CD8-positive, alpha-beta memory T cell (primary cell): ENCODE results near the gene ZNF770. TPM values are rescaled to one million over a fixed set of nuclear protein-coding genes. Genes with fewer than 3 reads are reported as not detected.

Experiments used
- CTCF ChIA-PET: fragments of 350-600 bp; sonication (Branson Sonifier 250); formaldehyde crosslinking; loops from one replicate; lab custom pipeline; 2021; ENCODE audit warnings: antibody characterized with exemption; lab: Charles Lee
- POLR2A ChIA-PET: fragments of 350-600 bp; sonication (Branson Sonifier 250); formaldehyde crosslinking; loops from one replicate; lab custom pipeline; 2021; ENCODE audit warnings: antibody characterized with exemption; lab: Charles Lee
- DNase-seq, 5 donors: peaks; one replicate each; pipeline versions ENCODE4 v3.0.0 to v3.0.0-alpha.2; 2020 to 2022; ENCODE audit warnings: mixed read lengths in 1 of 5
- H3K27ac ChIP-seq: one replicate; pipeline ENCODE4 v1.7.0; 2013; ENCODE audit warnings: low read depth, mild to moderate bottlenecking, low read length, moderate library complexity
- H3K27me3 ChIP-seq: 2 replicates; pipeline ENCODE4 v1.7.0; 2013; ENCODE audit warnings: low read length, mild to moderate bottlenecking; ENCODE audit not compliant: insufficient read depth, poor library complexity, severe bottlenecking
- H3K36me3 ChIP-seq: 2 replicates; pipeline ENCODE4 v1.7.0; 2013; ENCODE audit warnings: mild to moderate bottlenecking, low read length, moderate library complexity; ENCODE audit not compliant: insufficient read depth
- H3K4me1 ChIP-seq: 2 replicates; pipeline ENCODE4 v1.7.0; 2013; ENCODE audit warnings: mild to moderate bottlenecking, low read length, moderate library complexity; ENCODE audit not compliant: insufficient read depth
- H3K4me3 ChIP-seq: 2 replicates; pipeline ENCODE4 v1.7.0; 2013; ENCODE audit warnings: mild to moderate bottlenecking, low read length
- H3K9me3 ChIP-seq: 2 replicates; pipeline ENCODE4 v1.7.0; 2013; ENCODE audit warnings: mild to moderate bottlenecking, low read length
- H3K27ac Mint-ChIP-seq, 8 donors: one replicate each; pipeline ENCODE4 v1.8.0; 2020 to 2021; ENCODE audit warnings: mixed read lengths in 8 of 8, mild to moderate bottlenecking in 6 of 8, inconsistent platforms in 3 of 8, moderate library complexity in 3 of 8
- H3K27me3 Mint-ChIP-seq, 2 donors: one replicate each; pipeline ENCODE4 v1.8.0; 2020 to 2021; ENCODE audit warnings: mixed read lengths in 2 of 2, mild to moderate bottlenecking in 1 of 2, moderate library complexity in 1 of 2
- H3K36me3 Mint-ChIP-seq, 3 donors: one replicate each; pipeline ENCODE4 v1.8.0; 2020 to 2021; ENCODE audit warnings: mixed read lengths in 3 of 3, inconsistent platforms in 1 of 3, mild to moderate bottlenecking in 1 of 3
- H3K4me1 Mint-ChIP-seq, 3 donors: one replicate each; pipeline ENCODE4 v1.8.0; 2020 to 2021; ENCODE audit warnings: mixed read lengths in 3 of 3, inconsistent platforms in 1 of 3, mild to moderate bottlenecking in 1 of 3
- H3K4me3 Mint-ChIP-seq, 7 donors: one replicate each; pipeline ENCODE4 v1.8.0; 2020 to 2021; ENCODE audit warnings: mixed read lengths in 7 of 7, mild to moderate bottlenecking in 6 of 7, moderate library complexity in 4 of 7, inconsistent platforms in 2 of 7
- H3K9me3 Mint-ChIP-seq, 5 donors: one replicate each; pipeline ENCODE4 v1.8.0; 2020 to 2022; ENCODE audit warnings: mixed read lengths in 5 of 5, mild to moderate bottlenecking in 3 of 5, moderate library complexity in 2 of 5, inconsistent platforms in 1 of 5
- polyA plus RNA-seq: library from polyadenylated mRNA; unstranded; fragments of 300-500 nt; fragmentation: Illumina TruSeq; gene quantifications from one replicate; pipeline ENCODE4 v1.2.3, GENCODE V29; 2021
- total RNA-seq, 2 experiments: library from RNA; stranded (reverse); gene quantifications; one replicate each; pipeline ENCODE4 v1.2.3, GENCODE V29; 2021

The ZNF770 gene
- total and polyA plus RNA-seq, 3 experiments from 2014 or later: 63.6 to 112 (median 68.0) TPM

DNA sequence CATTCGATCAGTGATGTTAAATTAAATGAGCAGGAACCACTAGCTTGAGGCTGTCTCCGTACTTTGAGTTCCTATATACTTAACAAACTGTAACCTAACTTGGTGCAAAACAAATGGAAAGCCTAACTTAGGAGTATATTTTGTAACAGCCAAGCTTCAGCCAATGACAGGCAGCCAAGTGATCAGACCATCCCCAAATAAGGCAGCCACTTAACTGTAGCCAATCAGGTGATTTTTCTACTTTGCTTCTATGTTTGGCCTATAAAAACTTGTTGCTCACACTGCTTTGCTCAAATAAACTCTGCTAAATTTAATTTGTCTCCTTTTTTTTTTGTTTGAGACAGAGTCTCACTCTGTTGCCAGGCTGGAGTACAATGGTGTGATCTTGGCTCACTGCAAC is 19.3 kb upstream of the ZNF770 start:
- Histone ChIP-seq H3K27me3 (no peaks in the 10 kb centered on the region), H3K36me3 (no peaks in the 10 kb centered on the region), H3K9me3 (no peaks in the 10 kb centered on the region), H3K27ac (no peak overlapping the region), H3K4me3 (no peak overlapping the region), H3K4me1 (no peaks in the 10 kb centered on the region)
- Mint-ChIP-seq H3K4me1 (no peaks in the 10 kb centered on the region), H3K36me3 (no peaks in the 10 kb centered on the region), H3K4me3 (no peak overlapping the region), H3K9me3 (no peaks in the 10 kb centered on the region), H3K27me3 (peaks cover 2 to 5% of the 10 kb centered on the region in 2 donors), H3K27ac (no peak overlapping the region)
- no peak for DNase-seq
- CTCF ChIA-PET: no interaction called here
- POLR2A ChIA-PET: no interaction called here

DNA sequence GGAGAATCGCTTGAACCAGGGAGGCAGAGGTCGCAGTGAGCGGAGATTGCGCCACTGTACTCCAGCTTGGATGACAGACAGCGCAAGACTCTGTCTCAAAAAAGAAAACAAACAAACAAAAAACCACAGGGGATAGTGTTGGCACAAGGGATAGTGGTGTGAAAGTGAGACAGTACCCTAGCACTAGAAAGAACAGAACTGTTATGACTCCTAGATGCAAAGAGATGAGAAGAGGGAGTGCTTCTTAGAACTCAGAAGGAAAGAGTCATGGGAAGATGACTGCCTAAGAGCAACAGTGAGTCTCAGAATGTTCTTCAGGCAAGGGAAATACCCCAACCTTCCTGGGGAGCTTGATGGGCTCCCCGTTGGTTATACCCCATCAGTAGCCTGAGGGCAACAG is 17.8 kb upstream of the ZNF770 start:
- no peak overlapping the region for H3K27ac ChIP-seq
- no peak for DNase-seq
- Mint-ChIP-seq H3K27ac (peak overlapping the region in 2 of 8 donors; percentile 43 to 82), H3K4me1 (no peaks in the 10 kb centered on the region), H3K4me3 (no peak overlapping the region), H3K27me3 (peaks cover 0 to 5% of the 10 kb centered on the region in 2 donors), H3K9me3 (no peaks in the 10 kb centered on the region), H3K36me3 (no peaks in the 10 kb centered on the region)
- H3K4me1 ChIP-seq: no peaks in the 10 kb centered on the region
- H3K36me3 ChIP-seq: no peaks in the 10 kb centered on the region
- no peaks in the 10 kb centered on the region for H3K9me3 ChIP-seq
- H3K27me3 ChIP-seq: no peaks in the 10 kb centered on the region
- H3K4me3 ChIP-seq: no peak overlapping the region
- POLR2A ChIA-PET: no interaction called here
- CTCF ChIA-PET: no interaction called here

DNA sequence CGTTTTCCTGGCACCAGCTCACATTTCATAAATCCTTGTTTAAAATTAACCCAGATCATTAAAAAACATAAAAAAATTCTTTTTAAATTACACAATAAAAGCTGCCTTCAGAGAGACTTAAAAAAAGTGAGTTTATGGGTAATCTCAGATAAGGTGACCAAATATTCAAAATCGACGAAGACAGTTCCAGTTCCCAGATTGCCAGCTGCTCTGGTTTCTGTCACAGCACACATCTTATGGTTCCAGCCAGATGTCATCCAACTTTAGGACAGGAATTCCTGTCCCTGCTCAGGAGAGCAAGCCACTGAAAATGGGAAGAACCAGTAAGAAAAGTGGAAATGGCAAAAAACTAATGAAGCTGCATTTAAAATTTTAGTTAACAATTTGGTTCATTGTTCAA is 15.8 kb upstream of the ZNF770 start:
- no peaks in the 10 kb centered on the region for H3K4me1 ChIP-seq
- H3K36me3 Mint-ChIP-seq: no peaks in the 10 kb centered on the region
- no peak overlapping the region for H3K27ac Mint-ChIP-seq
- no peaks in the 10 kb centered on the region for H3K4me1 Mint-ChIP-seq
- H3K4me3 Mint-ChIP-seq: no peak overlapping the region
- ChIA-PET CTCF (no interaction called here), POLR2A (no interaction called here)
- no peak overlapping the region for H3K4me3 ChIP-seq
- H3K27ac ChIP-seq: no peak overlapping the region
- no peaks in the 10 kb centered on the region for H3K27me3 ChIP-seq
- H3K9me3 Mint-ChIP-seq: no peaks in the 10 kb centered on the region
- H3K36me3 ChIP-seq: no peaks in the 10 kb centered on the region
- H3K9me3 ChIP-seq: no peaks in the 10 kb centered on the region
- H3K27me3 Mint-ChIP-seq: peaks cover 3 to 6% of the 10 kb centered on the region in 2 donors
- no peak for DNase-seq

DNA sequence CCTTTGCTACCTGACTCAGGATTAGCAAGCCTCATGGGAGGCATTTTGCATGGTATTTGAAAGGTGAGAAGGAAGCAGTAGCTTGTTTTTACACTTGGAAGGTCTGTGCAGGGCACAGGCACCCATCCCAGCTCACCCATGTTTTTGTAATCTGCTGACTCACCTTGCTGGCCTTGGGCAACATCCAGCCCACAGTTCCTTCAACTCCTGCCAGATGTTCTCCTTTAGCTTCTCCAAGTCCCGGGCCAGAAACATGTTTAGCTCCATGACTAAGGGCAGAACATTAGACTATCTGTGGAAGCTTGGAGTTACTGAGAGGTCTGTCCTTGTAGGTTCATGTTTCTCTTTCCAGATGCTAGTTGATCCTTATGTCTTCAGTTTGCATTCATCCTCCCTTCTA is 12.4 kb upstream of the ZNF770 start:
- Mint-ChIP-seq H3K9me3 (no peaks in the 10 kb centered on the region), H3K27ac (no peak overlapping the region), H3K4me3 (no peak overlapping the region), H3K4me1 (no peaks in the 10 kb centered on the region), H3K27me3 (peaks cover 3 to 20% of the 10 kb centered on the region in 2 donors), H3K36me3 (no peaks in the 10 kb centered on the region)
- Histone ChIP-seq H3K4me3 (no peak overlapping the region), H3K27me3 (no peaks in the 10 kb centered on the region), H3K4me1 (no peaks in the 10 kb centered on the region), H3K36me3 (no peaks in the 10 kb centered on the region), H3K27ac (no peak overlapping the region), H3K9me3 (no peaks in the 10 kb centered on the region)
- no peak for DNase-seq
- ChIA-PET POLR2A (no interaction called here), CTCF (interaction anchor here (0.7 kb wide), 1 partner anchor 31 kb away, joined by 3 read pairs; the partner anchor contains the start of gene AQR)

DNA sequence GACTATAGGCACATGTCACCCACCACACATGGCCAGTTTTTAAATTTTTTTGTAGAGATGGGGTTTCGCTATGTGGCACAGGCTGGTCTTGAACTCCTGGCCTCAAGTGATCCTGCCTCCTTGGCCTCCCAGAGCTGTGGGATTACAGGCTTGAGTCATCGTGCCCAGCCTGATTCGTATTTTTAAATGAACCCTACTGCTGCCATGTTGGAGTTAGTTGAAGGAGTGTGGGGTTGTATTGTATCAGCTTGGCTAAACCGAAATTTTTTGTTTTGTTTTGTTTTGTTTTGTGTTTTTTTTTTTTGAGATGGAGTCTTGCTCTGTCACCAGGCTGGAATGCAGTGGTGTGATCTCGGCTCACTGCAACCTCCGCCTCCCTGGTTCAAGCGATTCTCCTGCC is 11.8 kb upstream of the ZNF770 start:
- Mint-ChIP-seq H3K9me3 (no peaks in the 10 kb centered on the region), H3K4me3 (no peak overlapping the region), H3K4me1 (no peaks in the 10 kb centered on the region), H3K27me3 (peaks cover 3 to 24% of the 10 kb centered on the region in 2 donors), H3K27ac (peak overlapping the region in 1 of 8 donors; percentile 55), H3K36me3 (no peaks in the 10 kb centered on the region)
- H3K9me3 ChIP-seq: no peaks in the 10 kb centered on the region
- H3K27ac ChIP-seq: no peak overlapping the region
- no peaks in the 10 kb centered on the region for H3K36me3 ChIP-seq
- ChIA-PET CTCF (interaction anchor here (0.7 kb wide), 1 partner anchor 31 kb away, joined by 3 read pairs; the partner anchor contains the start of gene AQR), POLR2A (interaction anchor here (0.5 kb wide), 1 partner anchor 970 kb away, joined by 3 read pairs; no protein-coding TSS in a partner anchor)
- no peaks in the 10 kb centered on the region for H3K4me1 ChIP-seq
- H3K4me3 ChIP-seq: no peak overlapping the region
- no peaks in the 10 kb centered on the region for H3K27me3 ChIP-seq
- DNase-seq: no peak

DNA sequence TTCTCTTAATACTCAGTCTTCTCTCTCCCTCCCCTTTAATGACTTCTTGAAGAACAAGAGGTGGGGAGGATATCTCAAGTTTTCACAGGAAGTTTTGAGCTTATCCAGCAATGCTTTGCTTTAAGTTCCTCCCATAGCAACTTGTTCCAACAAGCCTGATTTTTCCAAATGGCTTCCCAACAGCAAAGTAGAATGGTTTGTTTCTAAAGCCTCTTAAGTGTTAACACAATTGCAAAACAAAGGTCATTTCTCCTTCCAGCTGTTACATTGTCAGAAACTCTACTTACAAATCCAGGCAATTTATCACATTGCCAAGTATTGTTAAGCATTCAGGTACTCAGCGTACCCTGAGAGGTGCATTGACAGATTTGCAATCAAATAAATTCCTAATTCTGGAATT is 6.8 kb upstream of the ZNF770 start:
- Mint-ChIP-seq H3K9me3 (no peaks in the 10 kb centered on the region), H3K4me3 (no peak overlapping the region), H3K4me1 (peaks cover 3 to 20% (median 13%) of the 10 kb centered on the region in 3 donors), H3K27me3 (peaks cover 5 to 20% of the 10 kb centered on the region in 2 donors), H3K36me3 (no peaks in the 10 kb centered on the region), H3K27ac (peak overlapping the region in 1 of 8 donors; percentile 49)
- ChIA-PET POLR2A (no interaction called here), CTCF (no interaction called here)
- H3K36me3 ChIP-seq: no peaks in the 10 kb centered on the region
- H3K27ac ChIP-seq: no peak overlapping the region
- H3K4me1 ChIP-seq: no peaks in the 10 kb centered on the region
- H3K4me3 ChIP-seq: no peak overlapping the region
- H3K27me3 ChIP-seq: no peaks in the 10 kb centered on the region
- no peaks in the 10 kb centered on the region for H3K9me3 ChIP-seq
- DNase-seq: no peak

DNA sequence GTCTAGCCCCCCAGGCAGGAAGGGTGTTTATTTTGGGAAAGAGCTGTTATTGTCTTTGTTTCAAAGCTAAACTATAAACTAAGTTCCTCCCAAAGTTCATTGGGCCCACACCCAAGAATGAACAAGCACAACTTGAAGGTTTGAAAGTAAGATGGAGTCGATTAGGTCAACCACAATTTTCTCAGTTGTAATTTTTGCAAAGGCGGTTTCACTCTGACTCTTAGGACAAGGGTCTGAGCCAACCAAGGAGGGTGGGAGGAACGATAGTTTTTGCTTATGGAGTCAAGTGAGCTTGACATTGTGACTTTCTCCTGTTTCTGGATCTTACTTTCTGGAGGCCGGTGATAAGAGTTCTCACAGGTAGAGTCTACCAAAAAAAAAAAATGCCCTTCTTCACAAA is 5.8 kb upstream of the ZNF770 start:
- Mint-ChIP-seq H3K36me3 (no peaks in the 10 kb centered on the region), H3K27ac (peak overlapping the region in 1 of 8 donors; percentile 54), H3K4me1 (peaks cover 6 to 31% (median 22%) of the 10 kb centered on the region in 3 donors), H3K4me3 (no peak overlapping the region), H3K27me3 (peaks cover 2 to 18% of the 10 kb centered on the region in 2 donors), H3K9me3 (no peaks in the 10 kb centered on the region)
- H3K36me3 ChIP-seq: no peaks in the 10 kb centered on the region
- no peak overlapping the region for H3K27ac ChIP-seq
- POLR2A ChIA-PET: no interaction called here
- CTCF ChIA-PET: no interaction called here
- no peaks in the 10 kb centered on the region for H3K9me3 ChIP-seq
- DNase-seq: no peak
- no peak overlapping the region for H3K4me3 ChIP-seq
- peaks cover 8% of the 10 kb centered on the region for H3K4me1 ChIP-seq
- no peaks in the 10 kb centered on the region for H3K27me3 ChIP-seq

DNA sequence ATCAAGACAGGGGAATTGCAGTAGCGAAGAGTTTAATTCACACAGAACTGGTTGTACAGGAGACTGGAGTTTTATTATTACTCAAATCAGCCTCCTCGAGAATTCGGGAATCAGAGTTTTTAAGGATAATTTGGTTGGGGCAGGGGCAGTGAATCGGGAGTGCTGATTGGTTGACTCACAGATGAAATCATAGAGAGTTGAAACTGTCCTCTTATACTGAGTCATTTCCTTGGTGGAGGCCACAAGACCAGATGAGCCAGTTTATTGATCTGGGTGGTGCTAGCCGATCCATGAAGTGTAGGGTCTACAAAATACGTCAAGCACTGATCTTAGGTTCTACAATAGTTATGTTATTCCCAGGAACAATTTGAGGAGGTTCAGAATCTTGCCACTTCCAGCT is 5.3 kb upstream of the ZNF770 start:
- DNase-seq: no peak
- ChIA-PET CTCF (no interaction called here), POLR2A (no interaction called here)
- Mint-ChIP-seq H3K27me3 (peaks cover 2 to 14% of the 10 kb centered on the region in 2 donors), H3K36me3 (peaks cover 0 to 3% (median 0%) of the 10 kb centered on the region in 3 donors), H3K4me1 (peaks cover 10 to 34% (median 27%) of the 10 kb centered on the region in 3 donors), H3K9me3 (no peaks in the 10 kb centered on the region), H3K27ac (peak overlapping the region in 2 of 8 donors; percentile 19 to 54), H3K4me3 (no peak overlapping the region)
- no peak overlapping the region for H3K4me3 ChIP-seq
- H3K27me3 ChIP-seq: no peaks in the 10 kb centered on the region
- no peaks in the 10 kb centered on the region for H3K36me3 ChIP-seq
- no peaks in the 10 kb centered on the region for H3K9me3 ChIP-seq
- no peak overlapping the region for H3K27ac ChIP-seq
- peaks cover 9% of the 10 kb centered on the region for H3K4me1 ChIP-seq
